HepG2 (cell line): ENCODE data around the gene BIN1. TPM values are rescaled to one million over a fixed set of nuclear protein-coding genes. Genes with fewer than 3 reads are reported as not detected.

Source experiments
- CTCF ChIP-seq: sonication (generic); formaldehyde crosslinking; IDR thresholded peaks from 2 replicates; pipeline ENCODE4 v1.5.0; 2020; ENCODE audit warnings: mild to moderate bottlenecking, missing genetic modification reagents, moderate library complexity
- HOXA3 ChIP-seq: sonication (generic); formaldehyde crosslinking; IDR thresholded peaks from 2 replicates; pipeline ENCODE4 v1.5.0; 2020; ENCODE audit warnings: missing genetic modification reagents
- TCF12 ChIP-seq, 2 experiments: fragments of 450-650 bp in 1 of 2; sonication (generic) in 1 of 2; formaldehyde crosslinking in 1 of 2; IDR thresholded peaks; 2 replicates each; pipeline versions ENCODE4 v1.6.1 to v1.8.0; 2017 to 2022; ENCODE audit warnings: antibody characterized with exemption in 1 of 2, mild to moderate bottlenecking in 1 of 2, missing genetic modification reagents in 1 of 2, moderate library complexity in 1 of 2
- polyA plus RNA-seq, 8 experiments: library from polyadenylated mRNA; depleted of rRNA in 3 of 8; stranded (reverse) in 7 of 8; unstranded in 1 of 8; fragments of >200 nt; fragmentation: Illumina TruSeq in 4 of 8; extraction: Trizol in 4 of 8; gene quantifications; 2 replicates each; pipeline versions ENCODE4 v1.2.1 to v1.2.3, GENCODE V29; 2011 to 2016; ENCODE audit warnings: low read depth in 4 of 8, missing spikeins in 1 of 8, mixed read lengths in 1 of 8; ENCODE audit not compliant: insufficient read depth in 1 of 8
- total RNA-seq, 5 experiments: library from RNA; depleted of rRNA; stranded (reverse); fragments of >200 nt; fragmentation: Illumina TruSeq; extraction: Trizol; gene quantifications; 2 replicates each; pipeline ENCODE4 v1.2.3, GENCODE V29; 2016; ENCODE audit warnings: low read depth in 1 of 5
- TF ChIP-seq, protein P1 (sequence below): sonication (generic); formaldehyde crosslinking; IDR thresholded peaks from one replicate; pipeline ENCODE4 v1.5.1; 2020; ENCODE audit warnings: mild to moderate bottlenecking, missing genetic modification reagents; ENCODE audit errors: not compliant biosample characterization
- TF ChIP-seq, protein P2 (sequence below): sonication (generic); formaldehyde crosslinking; IDR thresholded peaks from 2 replicates; pipeline ENCODE4 v1.4.0; 2020; ENCODE audit warnings: missing genetic modification reagents, borderline replicate concordance
- TF ChIP-seq, protein P3 (sequence below): sonication (generic); formaldehyde crosslinking; IDR thresholded peaks from 2 replicates; pipeline ENCODE4 v1.9.0; 2021; ENCODE audit warnings: mild to moderate bottlenecking, missing genetic modification reagents

The BIN1 gene
- total and polyA plus RNA-seq, 2 of the 13 experiments (the other 11 are each of a cell fraction or from before 2014, with no cell fraction given): 0.93 to 1.2 TPM

DNA sequence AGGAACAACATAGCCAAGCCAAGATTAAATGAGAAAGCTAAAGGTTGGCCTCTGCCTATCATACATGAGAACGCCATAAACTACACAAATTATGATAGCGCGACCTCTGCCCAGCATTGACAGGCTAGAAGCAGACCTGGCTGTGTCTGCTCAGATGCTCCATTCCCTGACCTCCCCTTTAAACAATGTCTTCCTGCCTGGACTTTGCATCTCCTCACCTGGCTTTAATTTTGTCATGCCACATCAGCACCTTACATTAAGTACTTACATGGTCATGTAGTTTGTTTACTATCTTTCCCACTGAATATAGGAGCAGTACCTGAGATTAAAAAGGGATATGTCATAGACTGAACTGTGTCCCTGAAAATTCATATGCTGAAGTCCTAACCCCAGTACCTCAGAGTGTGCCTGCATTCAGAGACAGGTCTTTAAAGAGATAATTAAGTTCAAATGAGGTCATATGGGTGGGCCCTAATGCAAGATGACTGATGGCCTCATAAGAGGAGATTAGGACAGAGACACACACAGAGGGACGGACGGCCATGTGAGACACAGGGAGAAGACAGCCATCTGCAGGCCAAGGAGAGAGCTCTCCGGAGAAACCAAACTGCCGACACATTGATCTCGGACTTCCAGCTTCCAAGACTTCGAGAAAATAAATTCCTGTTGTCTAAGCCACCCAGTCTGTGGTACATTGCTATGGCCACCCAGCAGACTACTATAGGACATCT lies 103.7 kb downstream of the BIN1 start (continued):
- TF ChIP-seq, protein P1, sequence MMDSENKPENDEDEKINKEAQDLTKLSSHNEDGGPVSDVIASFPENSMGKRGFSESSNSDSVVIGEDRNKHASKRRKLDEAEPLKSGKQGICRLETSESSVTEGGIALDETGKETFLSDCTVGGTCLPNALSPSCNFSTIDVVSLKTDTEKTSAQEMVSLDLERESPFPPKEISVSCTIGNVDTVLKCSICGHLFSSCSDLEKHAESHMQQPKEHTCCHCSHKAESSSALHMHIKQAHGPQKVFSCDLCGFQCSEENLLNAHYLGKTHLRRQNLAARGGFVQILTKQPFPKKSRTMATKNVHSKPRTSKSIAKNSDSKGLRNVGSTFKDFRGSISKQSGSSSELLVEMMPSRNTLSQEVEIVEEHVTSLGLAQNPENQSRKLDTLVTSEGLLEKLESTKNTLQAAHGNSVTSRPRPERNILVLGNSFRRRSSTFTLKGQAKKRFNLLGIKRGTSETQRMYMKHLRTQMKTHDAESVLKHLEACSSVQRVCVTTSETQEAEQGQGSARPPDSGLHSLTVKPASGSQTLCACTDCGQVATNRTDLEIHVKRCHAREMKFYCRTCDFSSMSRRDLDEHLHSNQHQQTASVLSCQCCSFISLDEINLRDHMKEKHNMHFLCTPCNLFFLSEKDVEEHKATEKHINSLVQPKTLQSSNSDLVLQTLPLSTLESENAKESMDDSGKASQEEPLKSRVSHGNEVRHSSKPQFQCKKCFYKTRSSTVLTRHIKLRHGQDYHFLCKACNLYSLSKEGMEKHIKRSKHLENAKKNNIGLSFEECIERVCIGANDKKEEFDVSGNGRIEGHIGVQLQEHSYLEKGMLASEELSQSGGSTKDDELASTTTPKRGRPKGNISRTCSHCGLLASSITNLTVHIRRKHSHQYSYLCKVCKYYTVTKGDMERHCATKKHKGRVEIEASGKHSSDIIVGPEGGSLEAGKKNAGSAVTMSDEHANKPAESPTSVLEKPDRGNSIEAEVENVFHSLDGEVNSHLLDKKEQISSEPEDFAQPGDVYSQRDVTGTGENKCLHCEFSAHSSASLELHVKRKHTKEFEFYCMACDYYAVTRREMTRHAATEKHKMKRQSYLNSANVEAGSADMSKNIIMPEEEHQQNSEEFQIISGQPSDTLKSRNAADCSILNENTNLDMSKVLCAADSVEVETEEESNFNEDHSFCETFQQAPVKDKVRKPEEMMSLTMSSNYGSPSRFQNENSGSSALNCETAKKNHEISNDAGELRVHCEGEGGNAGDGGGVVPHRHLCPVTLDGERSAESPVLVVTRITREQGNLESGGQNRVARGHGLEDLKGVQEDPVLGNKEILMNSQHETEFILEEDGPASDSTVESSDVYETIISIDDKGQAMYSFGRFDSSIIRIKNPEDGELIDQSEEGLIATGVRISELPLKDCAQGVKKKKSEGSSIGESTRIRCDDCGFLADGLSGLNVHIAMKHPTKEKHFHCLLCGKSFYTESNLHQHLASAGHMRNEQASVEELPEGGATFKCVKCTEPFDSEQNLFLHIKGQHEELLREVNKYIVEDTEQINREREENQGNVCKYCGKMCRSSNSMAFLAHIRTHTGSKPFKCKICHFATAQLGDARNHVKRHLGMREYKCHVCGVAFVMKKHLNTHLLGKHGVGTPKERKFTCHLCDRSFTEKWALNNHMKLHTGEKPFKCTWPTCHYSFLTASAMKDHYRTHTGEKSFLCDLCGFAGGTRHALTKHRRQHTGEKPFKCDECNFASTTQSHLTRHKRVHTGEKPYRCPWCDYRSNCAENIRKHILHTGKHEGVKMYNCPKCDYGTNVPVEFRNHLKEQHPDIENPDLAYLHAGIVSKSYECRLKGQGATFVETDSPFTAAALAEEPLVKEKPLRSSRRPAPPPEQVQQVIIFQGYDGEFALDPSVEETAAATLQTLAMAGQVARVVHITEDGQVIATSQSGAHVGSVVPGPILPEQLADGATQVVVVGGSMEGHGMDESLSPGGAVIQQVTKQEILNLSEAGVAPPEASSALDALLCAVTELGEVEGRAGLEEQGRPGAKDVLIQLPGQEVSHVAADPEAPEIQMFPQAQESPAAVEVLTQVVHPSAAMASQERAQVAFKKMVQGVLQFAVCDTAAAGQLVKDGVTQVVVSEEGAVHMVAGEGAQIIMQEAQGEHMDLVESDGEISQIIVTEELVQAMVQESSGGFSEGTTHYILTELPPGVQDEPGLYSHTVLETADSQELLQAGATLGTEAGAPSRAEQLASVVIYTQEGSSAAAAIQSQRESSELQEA (CRISPR knock-in tag): no peak
- TF ChIP-seq, protein P2, sequence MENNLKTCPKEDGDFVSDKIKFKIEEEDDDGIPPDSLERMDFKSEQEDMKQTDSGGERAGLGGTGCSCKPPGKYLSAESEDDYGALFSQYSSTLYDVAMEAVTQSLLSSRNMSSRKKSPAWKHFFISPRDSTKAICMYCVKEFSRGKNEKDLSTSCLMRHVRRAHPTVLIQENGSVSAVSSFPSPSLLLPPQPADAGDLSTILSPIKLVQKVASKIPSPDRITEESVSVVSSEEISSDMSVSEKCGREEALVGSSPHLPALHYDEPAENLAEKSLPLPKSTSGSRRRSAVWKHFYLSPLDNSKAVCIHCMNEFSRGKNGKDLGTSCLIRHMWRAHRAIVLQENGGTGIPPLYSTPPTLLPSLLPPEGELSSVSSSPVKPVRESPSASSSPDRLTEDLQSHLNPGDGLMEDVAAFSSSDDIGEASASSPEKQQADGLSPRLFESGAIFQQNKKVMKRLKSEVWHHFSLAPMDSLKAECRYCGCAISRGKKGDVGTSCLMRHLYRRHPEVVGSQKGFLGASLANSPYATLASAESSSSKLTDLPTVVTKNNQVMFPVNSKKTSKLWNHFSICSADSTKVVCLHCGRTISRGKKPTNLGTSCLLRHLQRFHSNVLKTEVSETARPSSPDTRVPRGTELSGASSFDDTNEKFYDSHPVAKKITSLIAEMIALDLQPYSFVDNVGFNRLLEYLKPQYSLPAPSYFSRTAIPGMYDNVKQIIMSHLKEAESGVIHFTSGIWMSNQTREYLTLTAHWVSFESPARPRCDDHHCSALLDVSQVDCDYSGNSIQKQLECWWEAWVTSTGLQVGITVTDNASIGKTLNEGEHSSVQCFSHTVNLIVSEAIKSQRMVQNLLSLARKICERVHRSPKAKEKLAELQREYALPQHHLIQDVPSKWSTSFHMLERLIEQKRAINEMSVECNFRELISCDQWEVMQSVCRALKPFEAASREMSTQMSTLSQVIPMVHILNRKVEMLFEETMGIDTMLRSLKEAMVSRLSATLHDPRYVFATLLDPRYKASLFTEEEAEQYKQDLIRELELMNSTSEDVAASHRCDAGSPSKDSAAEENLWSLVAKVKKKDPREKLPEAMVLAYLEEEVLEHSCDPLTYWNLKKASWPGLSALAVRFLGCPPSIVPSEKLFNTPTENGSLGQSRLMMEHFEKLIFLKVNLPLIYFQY (CRISPR knock-in tag): no peak
- TF ChIP-seq TCF12 (IDR thresholded peaks at IDR 0.05): no peak
- no peak for TF ChIP-seq TCF12 (CRISPR knock-in tag; IDR thresholded peaks at IDR 0.05)
- peak; percentile 86 for TF ChIP-seq CTCF
- TF ChIP-seq, protein P3, sequence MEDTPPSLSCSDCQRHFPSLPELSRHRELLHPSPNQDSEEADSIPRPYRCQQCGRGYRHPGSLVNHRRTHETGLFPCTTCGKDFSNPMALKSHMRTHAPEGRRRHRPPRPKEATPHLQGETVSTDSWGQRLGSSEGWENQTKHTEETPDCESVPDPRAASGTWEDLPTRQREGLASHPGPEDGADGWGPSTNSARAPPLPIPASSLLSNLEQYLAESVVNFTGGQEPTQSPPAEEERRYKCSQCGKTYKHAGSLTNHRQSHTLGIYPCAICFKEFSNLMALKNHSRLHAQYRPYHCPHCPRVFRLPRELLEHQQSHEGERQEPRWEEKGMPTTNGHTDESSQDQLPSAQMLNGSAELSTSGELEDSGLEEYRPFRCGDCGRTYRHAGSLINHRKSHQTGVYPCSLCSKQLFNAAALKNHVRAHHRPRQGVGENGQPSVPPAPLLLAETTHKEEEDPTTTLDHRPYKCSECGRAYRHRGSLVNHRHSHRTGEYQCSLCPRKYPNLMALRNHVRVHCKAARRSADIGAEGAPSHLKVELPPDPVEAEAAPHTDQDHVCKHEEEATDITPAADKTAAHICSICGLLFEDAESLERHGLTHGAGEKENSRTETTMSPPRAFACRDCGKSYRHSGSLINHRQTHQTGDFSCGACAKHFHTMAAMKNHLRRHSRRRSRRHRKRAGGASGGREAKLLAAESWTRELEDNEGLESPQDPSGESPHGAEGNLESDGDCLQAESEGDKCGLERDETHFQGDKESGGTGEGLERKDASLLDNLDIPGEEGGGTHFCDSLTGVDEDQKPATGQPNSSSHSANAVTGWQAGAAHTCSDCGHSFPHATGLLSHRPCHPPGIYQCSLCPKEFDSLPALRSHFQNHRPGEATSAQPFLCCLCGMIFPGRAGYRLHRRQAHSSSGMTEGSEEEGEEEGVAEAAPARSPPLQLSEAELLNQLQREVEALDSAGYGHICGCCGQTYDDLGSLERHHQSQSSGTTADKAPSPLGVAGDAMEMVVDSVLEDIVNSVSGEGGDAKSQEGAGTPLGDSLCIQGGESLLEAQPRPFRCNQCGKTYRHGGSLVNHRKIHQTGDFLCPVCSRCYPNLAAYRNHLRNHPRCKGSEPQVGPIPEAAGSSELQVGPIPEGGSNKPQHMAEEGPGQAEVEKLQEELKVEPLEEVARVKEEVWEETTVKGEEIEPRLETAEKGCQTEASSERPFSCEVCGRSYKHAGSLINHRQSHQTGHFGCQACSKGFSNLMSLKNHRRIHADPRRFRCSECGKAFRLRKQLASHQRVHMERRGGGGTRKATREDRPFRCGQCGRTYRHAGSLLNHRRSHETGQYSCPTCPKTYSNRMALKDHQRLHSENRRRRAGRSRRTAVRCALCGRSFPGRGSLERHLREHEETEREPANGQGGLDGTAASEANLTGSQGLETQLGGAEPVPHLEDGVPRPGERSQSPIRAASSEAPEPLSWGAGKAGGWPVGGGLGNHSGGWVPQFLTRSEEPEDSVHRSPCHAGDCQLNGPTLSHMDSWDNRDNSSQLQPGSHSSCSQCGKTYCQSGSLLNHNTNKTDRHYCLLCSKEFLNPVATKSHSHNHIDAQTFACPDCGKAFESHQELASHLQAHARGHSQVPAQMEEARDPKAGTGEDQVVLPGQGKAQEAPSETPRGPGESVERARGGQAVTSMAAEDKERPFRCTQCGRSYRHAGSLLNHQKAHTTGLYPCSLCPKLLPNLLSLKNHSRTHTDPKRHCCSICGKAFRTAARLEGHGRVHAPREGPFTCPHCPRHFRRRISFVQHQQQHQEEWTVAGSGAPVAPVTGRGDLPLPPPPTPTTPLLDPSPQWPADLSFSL (CRISPR knock-in tag): no peak
- TF ChIP-seq HOXA3 (CRISPR knock-in tag): peak; percentile 29; the same call in 1 of the 2 replicates
